Fibroblast of skin of back (primary cell): ENCODE measurements around the gene LIN7A. TPM values are rescaled to one million over a fixed set of nuclear protein-coding genes. Genes with fewer than 3 reads are reported as not detected.

Source experiments
- DNase-seq: peaks from one replicate; pipeline ENCODE4 v3.0.0-alpha.2; 2013
- polyA plus RNA-seq, 2 experiments: library from polyadenylated mRNA; unstranded; fragments of 120-200 nt; gene quantifications; one replicate each; pipeline ENCODE4 v1.2.1, GENCODE V29; 2013; ENCODE audit not compliant: insufficient read length in 2 of 2

The LIN7A gene, protein sequence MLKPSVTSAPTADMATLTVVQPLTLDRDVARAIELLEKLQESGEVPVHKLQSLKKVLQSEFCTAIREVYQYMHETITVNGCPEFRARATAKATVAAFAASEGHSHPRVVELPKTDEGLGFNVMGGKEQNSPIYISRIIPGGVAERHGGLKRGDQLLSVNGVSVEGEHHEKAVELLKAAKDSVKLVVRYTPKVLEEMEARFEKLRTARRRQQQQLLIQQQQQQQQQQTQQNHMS
- 5.9 TPM for polyA plus RNA-seq (2013, experiment 1 of 2; ENCODE audit: insufficient read length)
- polyA plus RNA-seq (2013, experiment 2 of 2; ENCODE audit: insufficient read length), result 6.1 TPM

- DNase-seq, result peak; percentile 51
Observed at GRCh38 chr12:80937391-80938238, at the start of gene LIN7A. TSS of gene LIN7A (minus strand) at chr12:80937934. CDS start at chr12:80937722, 212 bp downstream.

GRCh38 chr12:80986224-80986623 lies 48.5 kb upstream of the LIN7A start:
- no peak for DNase-seq

GRCh38 chr12:80979816-80980215 lies 42.1 kb upstream of the LIN7A start:
- DNase-seq, result no peak

- DNase-seq, result no peak
Observed at GRCh38 chr12:80979251-80979650, 41.5 kb upstream of the LIN7A start.

DNA sequence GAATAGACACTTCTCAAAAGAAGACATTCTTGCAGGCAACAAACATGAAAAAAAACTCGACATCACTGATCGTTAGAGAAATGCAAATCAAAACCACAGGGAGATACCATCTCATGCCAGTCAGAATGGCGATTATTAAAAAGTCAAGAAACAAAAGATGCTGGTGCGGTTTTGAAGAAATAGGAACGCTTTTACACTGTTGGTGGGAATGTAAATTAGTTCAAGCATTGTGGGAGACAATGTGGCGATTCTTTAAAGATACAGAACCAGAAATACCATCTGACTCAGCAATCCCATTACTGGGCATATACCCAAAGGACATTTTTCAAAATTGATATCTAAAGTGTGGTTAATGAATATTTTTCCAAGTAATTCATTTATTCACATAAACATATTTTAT lies 39.6 kb upstream of the LIN7A start:
- no peak for DNase-seq

GRCh38 chr12:80968326-80968725 lies 30.6 kb upstream of the LIN7A start:
- no peak for DNase-seq

GRCh38 chr12:80967565-80967964 lies 29.8 kb upstream of the LIN7A start:
- DNase-seq, result no peak

DNA sequence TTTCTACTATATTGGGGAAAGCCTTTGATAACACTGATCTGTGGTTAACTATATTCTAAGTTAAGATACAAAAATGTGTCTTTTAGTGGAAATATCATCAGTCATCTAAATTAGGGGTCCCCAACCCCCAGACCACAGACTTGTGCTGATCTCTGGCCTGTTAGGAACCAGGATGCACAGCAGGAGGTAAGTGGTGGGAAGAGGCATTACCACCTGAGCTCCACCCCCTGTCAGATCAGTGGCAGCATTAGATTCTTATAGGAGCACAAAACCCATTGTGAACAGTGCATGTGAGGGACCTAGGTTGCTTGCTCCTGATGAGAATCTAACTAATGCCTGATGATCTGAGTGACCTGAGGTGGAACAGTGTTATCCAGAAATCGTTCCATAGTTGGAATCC lies 28.3 kb upstream of the LIN7A start:
- no peak for DNase-seq

DNA sequence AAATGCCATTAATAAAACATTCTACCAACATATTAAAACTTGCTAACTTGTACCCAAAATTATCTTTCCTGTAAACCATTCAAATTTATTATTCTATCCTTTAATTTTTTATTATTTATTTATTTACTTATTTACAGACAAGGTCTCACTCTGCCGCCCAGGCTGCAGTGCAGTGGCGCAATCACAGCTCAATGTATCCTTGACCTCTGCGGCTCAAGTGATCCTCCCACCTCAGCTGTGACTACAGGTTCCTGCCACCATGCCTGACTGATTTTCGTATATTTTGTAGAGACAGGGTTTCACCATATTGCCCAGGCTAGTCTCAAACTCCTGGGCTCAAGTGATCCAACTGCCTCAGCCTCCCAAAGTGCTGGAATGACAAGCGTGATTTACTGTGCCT lies 20.4 kb upstream of the LIN7A start:
- no peak for DNase-seq

- DNase-seq, result no peak
Observed at GRCh38 chr12:80954857-80955520, 17.3 kb upstream of the LIN7A start.

DNA sequence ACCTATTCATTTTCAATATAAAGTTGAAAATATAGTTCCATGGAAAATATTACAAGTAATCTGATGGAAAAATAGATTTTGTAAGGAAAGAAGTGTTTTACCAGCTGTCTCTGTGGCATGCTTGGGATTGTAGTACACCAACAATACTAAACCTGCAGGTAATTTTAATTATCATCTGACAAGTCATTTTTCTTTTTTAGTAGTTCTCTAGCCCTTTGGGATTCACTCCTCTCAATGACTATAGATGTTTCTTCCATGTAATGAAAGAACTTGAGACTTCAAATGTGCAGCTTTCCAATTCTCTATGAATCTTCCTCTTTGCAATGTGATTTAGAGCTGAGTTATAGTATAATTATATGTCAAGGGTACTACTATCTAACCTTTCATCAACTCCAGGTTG lies 14.7 kb upstream of the LIN7A start:
- no peak for DNase-seq

GRCh38 chr12:80946591-80946990 lies 8.9 kb upstream of the LIN7A start:
- peak; percentile 26 for DNase-seq

- no peak for DNase-seq
Observed at GRCh38 chr12:80943338-80943737, 5.6 kb upstream of the LIN7A start.

DNA sequence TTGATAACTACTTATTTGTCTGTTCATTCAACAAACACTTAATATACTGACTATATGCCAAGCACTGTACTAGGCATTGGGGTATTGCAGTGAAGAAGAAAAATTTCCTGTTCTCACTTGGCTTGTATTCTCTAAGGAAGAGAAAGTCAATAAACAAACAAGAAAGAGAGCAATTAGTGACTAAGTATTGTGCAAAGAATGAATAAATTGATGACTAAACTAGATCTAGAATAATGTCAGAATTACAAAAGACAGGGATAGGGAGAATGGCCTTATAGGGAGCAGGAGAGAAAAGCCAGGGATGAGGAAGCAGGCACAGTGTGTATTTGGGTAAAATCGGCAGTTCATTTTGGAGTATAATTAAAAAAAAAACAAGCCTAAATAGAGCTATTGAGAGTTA lies 4.2 kb upstream of the LIN7A start:
- no peak for DNase-seq

DNA sequence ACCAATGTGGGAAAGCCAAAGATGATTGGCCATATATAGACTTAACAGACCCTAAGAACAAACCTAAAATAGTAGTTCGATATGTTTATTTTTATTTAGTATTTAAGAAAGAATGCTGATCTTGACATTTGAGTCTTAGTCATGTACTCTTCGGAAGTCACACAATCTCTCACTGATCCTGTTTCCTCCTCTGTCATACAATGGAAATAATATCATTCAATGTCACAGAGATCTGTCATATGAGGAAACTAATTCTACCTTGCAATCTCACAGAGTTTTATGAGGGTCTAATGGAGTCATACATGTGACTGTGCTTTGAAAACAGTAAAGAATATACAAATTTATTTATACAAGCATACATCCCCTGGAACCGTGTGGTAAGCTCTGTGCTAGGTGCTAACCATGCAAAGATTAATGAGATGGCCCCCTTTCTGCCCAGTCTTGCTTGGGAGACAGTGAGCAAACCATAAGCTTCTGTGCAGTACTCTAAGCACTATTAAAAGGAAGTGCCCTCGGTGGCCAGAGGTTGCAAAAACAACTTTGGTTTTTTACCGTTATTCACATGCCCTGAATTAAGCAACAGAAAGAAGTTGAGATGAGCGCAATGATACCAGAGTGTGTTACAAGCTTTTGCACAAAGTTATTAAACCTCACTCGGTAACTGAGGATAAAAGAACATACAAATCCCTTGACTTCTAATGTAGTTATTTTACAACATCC lies 1.7 kb upstream of the LIN7A start:
- DNase-seq, result no peak

DNA sequence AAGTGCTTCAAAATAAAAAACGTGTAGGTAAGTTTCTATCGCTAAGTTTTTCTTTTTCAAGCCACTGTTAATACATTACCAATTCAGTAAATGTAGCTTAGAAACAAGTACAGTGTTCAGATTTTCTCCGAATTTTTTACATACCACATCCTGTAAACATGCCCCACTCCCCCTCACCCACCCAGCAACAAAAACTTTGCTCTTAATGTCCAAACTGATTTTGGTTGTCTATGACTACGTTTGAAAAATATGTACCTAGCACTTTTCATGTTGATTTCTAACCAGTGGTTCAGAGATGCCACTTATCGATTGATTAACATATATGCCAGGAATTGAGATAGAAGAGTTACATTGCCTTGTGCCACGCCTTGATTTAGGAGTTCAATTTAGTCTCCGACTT lies 663 bp upstream of the LIN7A start:
- no peak for DNase-seq

DNA sequence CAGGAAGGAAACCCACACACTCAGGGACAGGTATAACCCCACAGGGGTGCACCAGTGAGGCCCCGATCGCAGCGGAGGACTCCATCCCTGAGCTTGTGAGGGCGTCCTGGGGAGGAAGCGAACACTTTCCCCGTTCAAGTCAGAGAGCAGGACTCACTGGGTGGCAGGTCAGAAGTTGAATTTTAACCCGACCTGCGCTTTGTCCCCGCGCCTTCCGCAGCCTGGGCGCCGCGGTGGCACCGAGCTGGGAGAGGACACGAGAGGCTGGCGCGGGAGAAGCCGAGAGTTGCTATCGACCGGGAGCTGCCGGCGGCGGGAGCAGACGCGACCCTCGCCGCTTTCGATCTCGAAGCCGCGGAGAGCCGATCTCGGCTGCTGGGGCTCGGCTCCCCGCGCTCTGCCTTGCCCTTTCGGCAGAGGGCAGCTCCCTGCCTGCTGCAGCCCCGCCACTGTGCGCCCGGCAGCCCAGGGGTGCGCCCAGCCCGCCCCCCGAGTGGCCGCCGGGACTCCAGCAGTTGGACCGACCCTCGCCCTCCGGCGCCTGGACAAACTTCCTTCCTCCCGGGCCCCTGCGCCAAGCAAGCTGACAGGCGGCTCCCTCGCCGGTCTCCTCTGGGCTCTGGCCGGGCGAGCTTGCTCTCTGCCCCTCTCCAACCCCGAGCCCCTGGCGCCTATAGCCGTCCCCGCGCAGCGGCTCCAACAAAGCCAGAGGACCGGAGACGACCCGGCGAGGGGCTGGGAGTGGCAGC lies 918 bp downstream of the LIN7A start:
- DNase-seq, result peak; percentile 54

DNA sequence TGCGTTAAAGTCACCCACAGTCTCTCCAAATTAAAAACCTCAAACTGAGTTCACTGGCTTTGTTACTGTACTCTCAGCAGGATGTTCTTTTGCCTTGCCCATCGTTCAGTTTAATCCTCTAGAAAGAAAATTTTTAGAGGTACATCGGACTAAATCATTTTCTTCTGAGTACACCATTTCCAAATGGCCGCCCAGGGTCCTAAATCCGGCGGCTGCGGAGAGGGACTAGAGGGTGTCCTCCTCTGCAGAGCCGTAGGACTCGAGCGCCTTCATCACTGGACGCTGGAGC lies 1.4 kb downstream of the LIN7A start:
- peak; percentile 51 for DNase-seq

GRCh38 chr12:80935111-80935510 lies 2.6 kb downstream of the LIN7A start:
- DNase-seq, result no peak

DNA sequence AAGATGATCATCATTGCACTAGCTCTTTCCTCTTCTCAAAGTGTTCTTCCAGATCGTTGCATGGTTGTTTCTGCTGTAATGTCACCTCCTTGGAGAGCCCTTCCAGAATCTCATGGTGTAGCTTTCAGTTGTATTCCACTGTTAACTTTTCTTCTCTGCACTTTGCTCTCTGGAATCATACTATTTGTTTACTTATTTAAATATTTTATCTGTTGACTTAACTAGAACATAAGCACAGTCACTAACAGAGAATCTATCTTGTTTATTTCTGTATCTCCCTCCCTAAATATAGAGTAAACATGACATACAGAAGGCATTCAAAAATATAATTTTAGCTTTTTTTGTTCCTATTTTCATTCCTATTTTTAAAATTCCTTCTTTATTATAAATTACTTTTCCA lies 11.8 kb downstream of the LIN7A start:
- DNase-seq, result no peak

DNA sequence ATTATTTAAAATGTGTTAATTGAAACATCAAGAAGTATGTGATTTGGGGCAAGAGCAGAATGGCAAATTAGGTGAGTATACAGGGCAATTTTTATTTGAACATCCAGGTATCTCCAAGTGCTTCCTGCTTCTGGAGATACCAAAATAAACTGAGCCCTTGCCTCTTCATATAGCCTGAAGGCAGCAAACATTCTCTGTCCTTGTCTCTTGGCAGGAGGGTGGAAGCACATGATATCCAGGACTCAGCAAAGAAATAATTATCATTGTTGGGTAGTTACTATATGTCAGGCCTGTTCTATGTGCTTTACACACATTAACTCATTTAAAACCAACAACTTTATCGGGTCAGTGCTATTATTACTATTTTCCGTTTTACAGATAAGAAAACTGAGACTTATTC lies 12.5 kb downstream of the LIN7A start:
- no peak for DNase-seq

DNA sequence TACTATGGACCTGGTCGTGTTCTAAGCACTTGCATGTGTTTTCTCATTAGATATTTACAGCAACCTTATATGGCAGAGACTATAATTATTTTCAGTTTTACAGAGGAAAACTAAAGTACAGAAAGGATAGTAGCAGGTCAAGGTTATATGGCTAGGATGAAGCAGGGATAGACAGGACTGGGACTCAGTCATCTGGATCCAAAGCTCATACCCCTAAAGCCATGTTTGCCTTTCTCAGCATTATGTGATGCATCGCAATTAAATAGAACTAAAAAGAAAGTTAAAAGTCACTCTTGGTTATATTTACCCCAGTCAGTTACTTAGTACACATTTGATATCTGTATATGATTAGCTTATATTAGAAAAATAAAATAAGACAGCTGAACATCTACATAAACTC lies 13.3 kb downstream of the LIN7A start:
- no peak for DNase-seq
